OCI-LY1 (cell line): Measurements from ENCODE around the gene MAPK8IP3.

Source experiments
- H2AFZ ChIP-seq: fragments of 200-600 bp; sonication (generic), shearing (Covaris generic); 2 replicates; pipeline ENCODE4 v1.6.0; 2014; ENCODE audit warnings: antibody characterized with exemption, mild to moderate bottlenecking, low read length
- H3F3A ChIP-seq: fragments of 200-600 bp; sonication (generic), shearing (Covaris generic); 2 replicates; pipeline ENCODE4 v1.6.0; 2014; ENCODE audit warnings: mild to moderate bottlenecking, antibody characterized with exemption, low read length, moderate library complexity; ENCODE audit not compliant: insufficient read depth
- H3K27ac ChIP-seq: fragments of 200-600 bp; sonication (generic); 2 replicates; pipeline ENCODE4 v1.5.1; 2014; ENCODE audit warnings: low read length, mixed run types, mild to moderate bottlenecking, low read depth; ENCODE audit not compliant: poor library complexity, severe bottlenecking
- H3K27me3 ChIP-seq: fragments of 200-600 bp; sonication (generic); 2 replicates; pipeline ENCODE4 v1.6.0; 2014; ENCODE audit warnings: antibody characterized with exemption, mild to moderate bottlenecking, low read length, moderate library complexity; ENCODE audit not compliant: insufficient read depth
- H3K36me3 ChIP-seq: fragments of 200-600 bp; sonication (generic); 2 replicates; pipeline ENCODE4 v1.6.1; 2014; ENCODE audit warnings: mild to moderate bottlenecking, antibody characterized with exemption, low read length, moderate library complexity, mixed read lengths; ENCODE audit not compliant: insufficient read depth
- H3K4me1 ChIP-seq: fragments of 200-600 bp; sonication (generic); 2 replicates; pipeline ENCODE4 v1.5.1; 2014; ENCODE audit warnings: mild to moderate bottlenecking, low read length, moderate library complexity; ENCODE audit not compliant: insufficient read depth, severe bottlenecking
- H3K4me2 ChIP-seq: fragments of 200-600 bp; sonication (generic), shearing (Covaris generic); 2 replicates; pipeline ENCODE4 v1.6.1; 2014; ENCODE audit warnings: low read length
- H3K4me3 ChIP-seq: fragments of 200-600 bp; sonication (generic); 2 replicates; pipeline ENCODE4 v1.5.1; 2014; ENCODE audit warnings: low read length, low read depth, mild to moderate bottlenecking, mixed read lengths; ENCODE audit not compliant: poor library complexity, severe bottlenecking
- H3K79me2 ChIP-seq: fragments of 200-600 bp; shearing (Covaris generic); 2 replicates; pipeline ENCODE4 v1.6.1; 2016; ENCODE audit warnings: mixed run types, low read length, mixed read lengths; ENCODE audit not compliant: insufficient read depth
- H3K9ac ChIP-seq: fragments of 200-600 bp; sonication (generic), shearing (Covaris generic); 2 replicates; pipeline ENCODE4 v1.6.1; 2014; ENCODE audit warnings: mild to moderate bottlenecking, low read length, mixed read lengths
- H3K9me2 ChIP-seq: fragments of 200-600 bp; sonication (generic), shearing (Covaris generic); 2 replicates; pipeline ENCODE4 v1.6.1; 2014; ENCODE audit warnings: low read depth, mild to moderate bottlenecking, low read length, mixed read lengths
- H3K9me3 ChIP-seq: fragments of 200-600 bp; shearing (Covaris generic); 2 replicates; pipeline ENCODE4 v1.6.1; 2014; ENCODE audit warnings: low read length, mixed read lengths
- H4K20me1 ChIP-seq: fragments of 200-600 bp; sonication (generic), shearing (Covaris generic); 2 replicates; pipeline ENCODE4 v1.6.0; 2016; ENCODE audit warnings: mild to moderate bottlenecking, low read length; ENCODE audit not compliant: insufficient read depth
- CTCF ChIP-seq: fragments of 200-600 bp; sonication (generic), shearing (Covaris generic); IDR thresholded peaks from 2 replicates; pipeline ENCODE4 v1.5.1; 2017; ENCODE audit warnings: mild to moderate bottlenecking, antibody characterized with exemption, low read length, moderate library complexity, mixed read lengths
- EZH2 ChIP-seq: fragments of 200-600 bp; sonication (generic), shearing (Covaris generic); IDR thresholded peaks from 2 replicates; pipeline ENCODE4 v1.8.0; 2017; ENCODE audit warnings: borderline replicate concordance, mixed run types, mild to moderate bottlenecking, antibody characterized with exemption, low read length, moderate library complexity, mixed read lengths

MAPK8IP3 gene

DNA sequence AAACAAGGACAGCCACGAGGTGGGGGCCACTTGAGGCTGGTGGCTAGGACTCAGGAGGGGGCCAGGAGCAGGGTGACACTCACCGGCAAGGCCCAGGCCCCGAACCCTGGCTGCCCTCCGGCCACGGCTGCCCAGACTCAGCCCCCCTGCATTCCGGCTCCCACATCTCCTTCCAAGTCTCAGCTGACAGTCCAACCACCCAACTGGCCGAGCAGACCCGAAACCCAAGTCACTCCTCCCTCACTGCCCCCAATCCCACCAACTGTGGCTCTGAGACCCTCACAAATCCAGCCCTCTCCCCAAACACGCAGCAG, 111.2 kb downstream of the MAPK8IP3 start:
- TF ChIP-seq EZH2, result no peak
- no peak for TF ChIP-seq CTCF

GRCh38 chr16:1817716-1818115, 111.7 kb downstream of the MAPK8IP3 start:
- no peak overlapping the region for H2AFZ ChIP-seq
- H3K36me3 ChIP-seq, result no peaks in the 10 kb centered on the region
- H3F3A ChIP-seq, result no peaks in the 10 kb centered on the region
- no peak overlapping the region for H3K27ac ChIP-seq
- no peaks in the 10 kb centered on the region for H4K20me1 ChIP-seq
- H3K4me3 ChIP-seq, result no peak overlapping the region
- no peaks in the 10 kb centered on the region for H3K79me2 ChIP-seq
- H3K9ac ChIP-seq, result no peak overlapping the region
- H3K9me3 ChIP-seq, result no peaks in the 10 kb centered on the region
- H3K4me1 ChIP-seq, result no peaks in the 10 kb centered on the region
- no peak overlapping the region for H3K4me2 ChIP-seq
- no peaks in the 10 kb centered on the region for H3K27me3 ChIP-seq
- no peak for TF ChIP-seq EZH2
- no peak for TF ChIP-seq CTCF
- H3K9me2 ChIP-seq, result no peaks in the 10 kb centered on the region

More for the DNA sequence above, 111.2 kb downstream of the MAPK8IP3 start:
- H3K79me2 ChIP-seq, result no peaks in the 10 kb centered on the region
- no peak overlapping the region for H3K27ac ChIP-seq
- H3K36me3 ChIP-seq, result no peaks in the 10 kb centered on the region
- no peak overlapping the region for H3K4me3 ChIP-seq
- H3K9me2 ChIP-seq, result no peaks in the 10 kb centered on the region
- H3K4me2 ChIP-seq, result no peak overlapping the region
- no peak overlapping the region for H2AFZ ChIP-seq
- no peaks in the 10 kb centered on the region for H3K4me1 ChIP-seq
- H3F3A ChIP-seq, result no peaks in the 10 kb centered on the region
- H4K20me1 ChIP-seq, result no peaks in the 10 kb centered on the region
- no peaks in the 10 kb centered on the region for H3K27me3 ChIP-seq
- no peaks in the 10 kb centered on the region for H3K9me3 ChIP-seq
- no peak overlapping the region for H3K9ac ChIP-seq

- Histone ChIP-seq H3K9ac (no peak overlapping the region), H3K79me2 (no peaks in the 10 kb centered on the region), H3K9me2 (no peaks in the 10 kb centered on the region), H3K36me3 (no peaks in the 10 kb centered on the region), H2AFZ (no peak overlapping the region), H3F3A (no peaks in the 10 kb centered on the region), H3K4me3 (no peak overlapping the region), H3K4me2 (no peak overlapping the region), H4K20me1 (no peaks in the 10 kb centered on the region), H3K9me3 (no peaks in the 10 kb centered on the region), H3K27ac (no peak overlapping the region), H3K4me1 (no peaks in the 10 kb centered on the region), H3K27me3 (no peaks in the 10 kb centered on the region)
- TF ChIP-seq EZH2, result no peak
These were observed 112.3 kb downstream of the MAPK8IP3 start for GRCh38 chr16:1818204-1818872.

GRCh38 chr16:1818873-1819525, 113.0 kb downstream of the MAPK8IP3 start:
- no peaks in the 10 kb centered on the region for H3K4me1 ChIP-seq
- no peaks in the 10 kb centered on the region for H3K79me2 ChIP-seq
- no peak overlapping the region for H2AFZ ChIP-seq
- no peaks in the 10 kb centered on the region for H3K9me3 ChIP-seq
- no peaks in the 10 kb centered on the region for H3K9me2 ChIP-seq
- no peaks in the 10 kb centered on the region for H3F3A ChIP-seq
- no peaks in the 10 kb centered on the region for H3K27me3 ChIP-seq
- H3K4me2 ChIP-seq, result no peak overlapping the region
- H3K27ac ChIP-seq, result no peak overlapping the region
- H3K9ac ChIP-seq, result no peak overlapping the region
- no peaks in the 10 kb centered on the region for H3K36me3 ChIP-seq
- TF ChIP-seq EZH2 (no peak), CTCF (no peak)
- H4K20me1 ChIP-seq, result no peaks in the 10 kb centered on the region
- H3K4me3 ChIP-seq, result no peak overlapping the region
